GM18508 (cell line): Measurements from ENCODE around the gene PRSS53.
A peak's percentile ranks its signal among the peaks of the same experiment; 100 is the strongest.

Source experiments
- ATAC-seq: cut with Tn5 transposase; IDR thresholded peaks from one replicate; pipeline ENCODE4 v1.9.1; 2021; ENCODE audit warnings: moderate number of reproducible peaks; ENCODE audit not compliant: insufficient read depth, unreplicated experiment

Gene PRSS53

DNA sequence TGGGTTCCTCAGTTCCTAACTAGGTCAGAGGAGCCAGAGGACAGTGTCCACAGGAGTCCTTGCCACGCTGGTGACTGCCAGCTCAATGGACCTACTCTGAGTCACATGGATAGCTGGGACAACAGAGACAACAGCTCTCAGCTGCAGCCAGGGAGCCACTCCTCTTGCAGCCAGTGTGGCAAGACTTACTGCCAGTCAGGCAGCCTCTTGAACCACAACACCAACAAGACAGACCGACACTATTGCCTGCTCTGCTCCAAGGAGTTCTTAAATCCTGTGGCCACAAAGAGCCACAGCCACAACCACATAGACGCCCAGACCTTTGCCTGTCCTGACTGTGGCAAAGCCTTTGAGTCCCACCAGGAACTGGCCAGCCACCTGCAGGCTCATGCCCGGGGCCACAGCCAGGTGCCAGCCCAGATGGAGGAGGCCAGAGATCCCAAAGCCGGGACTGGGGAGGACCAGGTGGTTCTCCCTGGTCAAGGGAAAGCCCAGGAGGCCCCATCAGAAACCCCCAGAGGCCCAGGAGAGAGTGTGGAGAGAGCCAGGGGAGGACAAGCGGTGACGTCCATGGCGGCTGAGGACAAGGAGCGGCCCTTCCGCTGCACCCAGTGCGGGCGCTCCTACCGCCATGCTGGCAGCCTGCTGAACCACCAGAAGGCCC is 7.9 kb downstream of the PRSS53 start:
- no peak for ATAC-seq

DNA sequence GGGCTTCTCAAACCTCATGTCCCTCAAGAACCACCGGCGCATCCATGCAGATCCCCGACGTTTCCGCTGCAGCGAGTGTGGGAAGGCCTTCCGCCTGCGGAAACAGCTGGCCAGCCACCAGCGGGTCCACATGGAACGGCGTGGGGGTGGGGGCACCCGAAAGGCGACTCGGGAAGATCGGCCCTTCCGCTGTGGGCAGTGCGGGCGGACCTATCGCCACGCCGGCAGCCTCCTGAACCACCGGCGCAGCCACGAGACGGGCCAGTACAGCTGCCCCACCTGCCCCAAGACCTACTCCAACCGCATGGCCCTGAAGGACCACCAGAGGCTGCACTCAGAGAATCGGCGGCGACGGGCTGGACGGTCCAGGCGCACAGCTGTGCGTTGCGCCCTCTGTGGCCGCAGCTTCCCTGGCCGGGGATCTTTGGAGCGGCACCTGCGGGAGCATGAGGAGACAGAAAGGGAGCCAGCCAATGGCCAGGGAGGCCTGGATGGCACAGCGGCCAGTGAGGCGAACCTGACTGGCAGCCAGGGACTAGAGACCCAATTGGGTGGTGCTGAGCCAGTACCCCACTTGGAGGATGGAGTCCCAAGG is 8.6 kb downstream of the PRSS53 start:
- ATAC-seq: no peak

DNA sequence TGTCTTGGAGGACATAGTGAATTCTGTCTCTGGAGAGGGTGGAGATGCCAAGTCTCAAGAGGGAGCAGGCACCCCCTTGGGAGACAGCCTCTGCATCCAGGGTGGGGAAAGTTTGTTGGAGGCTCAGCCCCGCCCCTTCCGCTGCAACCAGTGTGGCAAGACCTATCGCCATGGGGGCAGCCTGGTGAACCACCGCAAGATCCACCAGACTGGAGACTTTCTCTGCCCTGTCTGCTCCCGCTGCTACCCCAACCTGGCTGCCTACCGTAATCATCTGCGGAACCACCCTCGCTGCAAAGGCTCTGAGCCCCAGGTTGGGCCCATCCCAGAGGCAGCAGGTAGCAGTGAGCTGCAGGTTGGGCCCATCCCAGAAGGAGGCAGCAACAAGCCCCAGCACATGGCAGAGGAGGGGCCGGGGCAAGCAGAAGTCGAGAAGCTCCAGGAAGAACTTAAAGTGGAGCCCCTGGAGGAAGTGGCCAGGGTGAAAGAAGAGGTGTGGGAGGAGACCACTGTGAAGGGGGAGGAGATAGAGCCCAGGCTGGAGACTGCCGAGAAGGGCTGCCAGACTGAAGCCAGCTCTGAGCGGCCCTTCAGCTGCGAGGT is 9.3 kb downstream of the PRSS53 start:
- ATAC-seq: no peak

DNA sequence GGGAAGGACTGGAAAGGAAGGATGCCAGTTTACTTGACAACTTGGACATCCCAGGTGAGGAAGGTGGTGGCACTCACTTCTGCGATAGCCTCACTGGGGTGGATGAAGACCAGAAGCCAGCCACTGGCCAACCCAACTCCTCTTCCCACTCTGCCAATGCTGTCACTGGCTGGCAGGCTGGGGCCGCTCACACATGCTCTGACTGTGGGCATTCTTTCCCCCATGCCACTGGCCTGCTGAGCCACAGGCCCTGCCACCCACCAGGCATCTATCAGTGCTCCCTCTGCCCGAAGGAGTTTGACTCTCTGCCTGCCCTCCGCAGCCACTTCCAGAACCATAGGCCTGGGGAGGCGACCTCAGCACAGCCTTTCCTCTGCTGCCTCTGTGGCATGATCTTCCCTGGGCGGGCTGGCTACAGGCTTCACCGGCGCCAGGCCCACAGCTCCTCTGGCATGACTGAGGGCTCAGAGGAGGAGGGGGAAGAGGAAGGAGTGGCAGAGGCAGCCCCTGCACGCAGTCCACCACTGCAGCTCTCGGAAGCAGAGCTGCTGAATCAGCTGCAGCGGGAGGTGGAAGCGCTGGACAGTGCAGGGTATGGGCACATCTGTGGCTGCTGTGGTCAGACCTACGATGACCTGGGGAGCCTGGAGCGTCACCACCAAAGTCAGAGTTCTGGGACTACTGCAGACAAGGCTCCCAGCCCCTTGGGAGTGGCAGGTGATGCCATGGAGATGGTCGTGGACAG is 10.0 kb downstream of the PRSS53 start:
- ATAC-seq: no peak

DNA sequence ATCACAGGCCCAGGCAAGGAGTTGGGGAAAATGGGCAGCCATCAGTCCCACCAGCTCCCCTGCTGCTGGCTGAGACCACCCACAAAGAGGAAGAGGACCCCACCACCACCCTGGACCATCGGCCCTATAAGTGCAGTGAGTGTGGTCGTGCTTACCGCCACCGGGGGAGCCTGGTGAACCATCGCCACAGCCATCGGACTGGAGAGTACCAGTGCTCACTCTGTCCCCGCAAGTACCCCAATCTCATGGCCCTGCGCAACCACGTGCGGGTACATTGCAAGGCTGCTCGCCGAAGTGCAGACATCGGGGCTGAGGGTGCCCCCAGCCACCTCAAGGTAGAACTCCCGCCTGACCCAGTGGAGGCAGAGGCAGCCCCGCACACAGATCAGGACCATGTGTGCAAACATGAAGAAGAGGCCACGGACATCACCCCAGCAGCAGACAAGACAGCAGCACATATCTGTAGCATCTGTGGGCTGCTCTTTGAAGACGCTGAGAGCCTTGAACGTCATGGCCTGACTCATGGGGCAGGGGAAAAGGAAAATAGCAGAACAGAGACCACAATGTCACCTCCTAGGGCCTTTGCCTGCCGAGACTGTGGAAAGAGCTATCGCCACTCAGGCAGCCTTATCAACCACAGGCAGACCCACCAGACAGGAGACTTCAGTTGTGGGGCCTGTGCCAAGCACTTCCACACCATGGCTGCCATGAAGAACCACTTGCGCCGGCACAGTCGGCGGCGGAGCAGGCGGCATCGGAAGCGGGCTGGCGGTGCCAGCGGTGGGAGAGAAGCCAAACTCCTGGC is 10.9 kb downstream of the PRSS53 start:
- no peak for ATAC-seq

DNA sequence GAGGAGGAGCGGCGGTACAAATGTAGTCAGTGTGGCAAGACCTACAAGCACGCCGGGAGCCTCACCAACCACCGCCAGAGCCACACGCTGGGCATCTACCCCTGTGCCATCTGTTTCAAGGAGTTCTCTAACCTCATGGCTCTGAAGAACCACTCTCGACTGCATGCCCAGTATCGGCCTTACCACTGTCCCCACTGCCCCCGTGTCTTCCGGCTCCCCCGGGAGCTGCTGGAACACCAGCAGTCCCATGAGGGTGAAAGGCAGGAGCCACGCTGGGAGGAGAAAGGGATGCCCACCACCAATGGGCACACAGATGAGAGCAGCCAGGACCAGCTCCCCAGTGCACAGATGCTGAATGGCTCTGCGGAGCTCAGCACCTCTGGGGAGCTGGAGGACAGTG is 11.7 kb downstream of the PRSS53 start:
- ATAC-seq: no peak

DNA sequence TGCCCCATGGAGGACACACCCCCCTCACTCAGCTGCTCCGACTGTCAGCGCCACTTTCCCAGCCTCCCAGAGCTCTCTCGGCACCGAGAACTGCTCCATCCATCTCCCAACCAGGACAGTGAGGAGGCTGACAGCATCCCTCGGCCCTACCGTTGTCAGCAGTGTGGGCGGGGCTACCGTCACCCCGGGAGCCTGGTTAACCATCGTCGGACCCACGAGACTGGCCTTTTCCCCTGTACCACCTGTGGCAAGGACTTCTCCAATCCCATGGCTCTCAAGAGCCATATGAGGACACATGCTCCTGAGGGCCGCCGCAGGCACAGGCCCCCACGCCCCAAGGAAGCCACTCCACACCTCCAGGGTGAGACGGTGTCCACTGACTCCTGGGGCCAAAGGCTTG is 12.4 kb downstream of the PRSS53 start:
- no peak for ATAC-seq

DNA sequence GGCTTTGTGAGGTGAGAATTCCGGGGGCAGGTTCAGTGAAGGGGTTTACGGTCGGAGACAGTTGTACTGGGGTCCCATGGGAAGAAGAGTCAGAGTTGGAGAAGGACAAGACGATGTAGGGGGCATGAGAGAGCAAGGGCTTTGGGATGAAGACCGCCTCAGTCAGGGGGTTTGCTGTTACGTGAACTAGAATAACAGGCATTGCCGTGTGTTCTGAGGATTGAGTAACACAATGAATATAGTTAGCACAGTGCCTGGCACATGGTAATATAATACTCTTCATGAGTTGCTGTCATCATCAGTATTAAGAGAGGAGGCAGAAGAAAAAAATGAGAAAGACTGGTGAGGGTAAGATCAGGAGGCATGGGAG is 13.9 kb downstream of the PRSS53 start:
- no peak for ATAC-seq

DNA sequence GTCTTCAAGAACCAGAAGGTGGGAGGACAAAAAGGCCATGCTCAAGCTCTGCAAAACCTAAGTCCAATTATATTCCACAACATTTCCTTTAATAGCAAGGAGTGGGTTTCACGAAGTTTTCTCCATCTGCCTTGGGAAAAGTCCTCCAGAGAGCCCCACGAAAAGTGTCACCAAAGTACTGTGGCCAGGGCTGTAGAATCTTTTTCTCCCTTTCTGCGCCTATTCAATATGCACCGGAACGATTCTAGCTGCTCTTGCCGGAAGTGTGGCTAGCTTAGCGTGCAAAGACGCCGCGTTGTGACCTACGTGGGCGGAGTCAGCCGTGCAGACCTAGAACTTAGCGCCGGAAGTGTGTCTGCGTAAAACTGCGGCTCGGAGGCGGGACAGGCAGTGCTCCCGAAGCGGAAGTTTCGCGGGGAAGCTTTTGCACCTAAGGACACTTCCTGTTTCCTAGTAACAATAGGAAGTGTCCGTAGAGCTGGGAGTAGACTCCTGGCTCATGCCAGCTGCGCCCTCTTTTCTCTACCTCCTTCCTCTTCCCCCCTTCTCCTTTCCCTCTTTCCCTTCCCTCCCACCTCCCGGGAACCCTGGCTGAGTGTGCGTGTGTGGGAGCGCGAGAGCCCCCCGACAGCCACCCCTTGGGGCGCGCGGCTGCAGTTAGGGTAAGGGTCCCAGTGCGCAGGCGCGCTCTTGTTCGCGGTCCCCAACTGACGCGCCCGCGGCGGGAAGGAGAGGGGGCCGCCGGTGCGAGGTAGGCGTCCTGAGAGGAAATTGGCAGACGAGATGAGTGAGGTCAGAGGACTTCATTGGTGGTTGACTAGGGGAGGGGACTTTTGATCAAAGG is 14.6 kb downstream of the PRSS53 start, which contains the start of the genes ZNF646 and ZNF668:
TSS of gene ZNF646 (plus strand) at position 453 of the 844 bp plus-strand sequence. CDS start 1,903 bp downstream, outside the sequence.
TSS of gene ZNF668 (minus strand) at position 271 of the 844 bp plus-strand sequence. CDS start 9,781 bp downstream, outside the sequence.
- peak; percentile 50 for ATAC-seq

DNA sequence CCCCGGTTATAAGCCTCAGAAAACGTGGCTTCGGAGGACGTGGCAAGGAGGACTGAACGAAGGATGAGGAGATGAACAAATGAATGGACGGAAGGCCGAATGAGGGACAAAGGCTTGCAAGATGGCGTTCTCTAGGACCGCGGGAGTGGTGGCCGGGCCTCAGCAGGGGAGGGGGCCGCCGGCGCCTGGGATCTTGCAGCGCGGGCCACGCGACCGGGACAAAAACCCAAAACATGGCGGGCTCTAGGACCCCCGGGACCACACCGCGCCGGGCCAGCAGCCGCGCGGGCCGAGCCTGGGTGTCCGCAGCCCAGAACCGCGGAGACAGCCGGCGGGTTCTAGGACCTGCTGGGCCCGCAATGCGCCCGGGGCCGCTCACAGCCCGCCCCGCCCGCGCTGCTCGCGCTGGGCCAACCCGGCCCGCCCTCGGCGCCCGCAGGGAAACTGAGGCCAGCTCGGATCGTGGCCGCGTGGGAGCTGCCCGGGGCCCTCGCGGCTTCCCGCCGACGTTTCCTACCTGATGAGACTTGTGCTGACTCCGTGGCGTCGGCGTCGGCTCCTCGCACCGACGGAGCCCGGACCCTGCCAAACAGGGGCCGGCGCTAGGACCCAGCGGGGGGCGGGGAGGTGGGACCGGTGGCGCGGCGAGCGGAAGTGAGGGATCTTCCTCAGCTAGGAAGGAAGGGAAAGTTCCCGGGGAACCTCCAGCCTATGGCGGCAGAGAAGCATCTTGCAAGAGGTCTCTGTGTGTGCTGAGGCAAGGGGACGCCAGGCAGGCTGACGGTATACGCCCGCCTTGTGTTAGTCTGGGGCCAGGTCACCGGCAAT is 15.4 kb downstream of the PRSS53 start:
- ATAC-seq: peak; percentile 25

DNA sequence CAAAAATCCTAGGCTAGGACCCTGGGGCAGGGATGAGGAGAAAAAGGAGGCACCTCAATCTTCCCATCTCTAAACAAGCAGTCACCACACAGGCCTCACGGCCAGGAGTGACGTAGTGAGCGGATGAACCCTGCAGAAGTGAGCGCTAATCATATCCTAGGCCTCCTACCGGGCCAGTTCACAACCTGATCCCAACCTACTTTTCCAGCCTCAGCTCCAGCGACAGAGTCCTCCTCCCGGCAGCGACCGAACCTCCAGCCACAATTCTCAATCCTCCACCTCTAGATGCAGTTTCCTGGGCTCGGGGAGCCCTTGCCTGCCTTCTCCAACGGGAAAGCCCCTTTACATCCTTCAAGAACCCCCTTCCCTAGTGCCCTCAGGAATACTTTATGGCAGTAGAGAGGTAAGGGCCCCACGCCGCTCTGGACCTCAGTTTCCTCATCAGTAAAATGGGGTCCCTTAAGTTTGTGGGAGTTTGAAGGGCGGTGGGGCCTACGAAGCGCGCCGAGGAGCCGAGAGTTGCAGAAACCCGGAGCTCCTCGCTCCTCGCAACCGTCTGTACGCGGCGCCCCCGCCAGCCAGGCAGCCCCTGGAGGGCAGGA is 16.1 kb downstream of the PRSS53 start:
- no peak for ATAC-seq

DNA sequence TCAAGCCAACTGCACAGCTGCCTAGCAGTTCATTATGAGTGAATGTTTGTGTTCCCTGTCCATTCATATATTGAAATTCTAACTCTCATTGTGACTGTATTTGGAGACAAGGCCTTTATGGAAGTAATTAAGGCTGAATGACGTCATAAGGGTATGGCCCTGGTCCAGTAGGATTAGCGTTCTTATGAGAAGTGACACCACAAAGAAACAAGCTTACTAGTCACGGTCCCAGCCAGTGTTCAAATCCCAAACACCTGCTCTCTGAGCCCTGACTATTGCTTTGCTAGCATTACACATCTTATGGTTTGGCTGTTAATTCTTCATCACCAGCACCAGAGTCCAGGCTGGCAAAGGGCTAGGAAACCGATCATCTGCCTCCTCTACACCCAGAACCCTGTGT is 16.9 kb downstream of the PRSS53 start:
- no peak for ATAC-seq

DNA sequence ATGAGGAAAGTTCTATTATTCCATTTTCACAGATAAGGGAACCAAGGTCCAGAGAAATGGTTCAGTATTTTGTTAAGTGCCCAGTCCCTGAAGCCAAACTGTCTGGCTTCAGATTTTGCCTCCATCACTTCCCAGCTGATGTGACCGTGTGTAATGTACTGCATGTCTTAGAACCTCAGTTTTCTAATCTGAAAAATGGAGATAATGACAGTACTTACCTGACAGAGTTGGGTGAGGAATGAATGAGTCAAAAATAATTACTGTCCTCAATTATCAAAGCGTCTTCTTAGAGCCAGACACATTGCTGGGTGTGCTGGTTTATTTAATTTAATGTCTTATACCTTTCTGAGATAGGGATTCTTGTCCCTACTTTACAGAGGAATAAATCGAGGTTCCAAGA is 21.4 kb downstream of the PRSS53 start:
- ATAC-seq: no peak

DNA sequence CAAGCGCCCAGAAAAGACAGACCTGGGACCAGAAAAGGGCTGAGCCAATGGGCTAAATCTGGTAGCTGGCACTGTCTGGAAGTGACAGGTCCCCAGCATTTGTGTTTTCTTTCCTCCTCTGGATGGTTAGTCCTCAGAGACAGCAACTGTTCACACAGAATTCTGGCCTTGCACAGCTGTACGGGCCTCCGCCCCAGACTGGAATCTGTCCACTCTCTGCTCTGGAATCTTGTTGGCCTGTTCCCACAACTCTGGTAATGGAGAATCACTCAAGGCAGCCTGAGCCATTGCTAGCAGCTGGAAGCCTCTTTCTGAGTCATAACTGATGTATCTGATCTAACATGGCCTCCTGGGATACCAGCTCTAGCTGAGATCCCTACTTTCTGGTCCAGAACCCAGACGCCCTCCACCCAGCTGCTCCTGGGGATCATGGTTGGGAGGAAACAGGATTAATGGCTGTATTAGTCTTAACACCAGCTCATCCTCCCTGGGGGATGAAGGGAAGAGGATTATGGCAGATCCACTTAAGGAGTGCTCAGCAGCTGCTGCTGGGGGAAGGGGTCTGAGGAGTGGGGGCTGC is 23.8 kb downstream of the PRSS53 start:
- no peak for ATAC-seq

DNA sequence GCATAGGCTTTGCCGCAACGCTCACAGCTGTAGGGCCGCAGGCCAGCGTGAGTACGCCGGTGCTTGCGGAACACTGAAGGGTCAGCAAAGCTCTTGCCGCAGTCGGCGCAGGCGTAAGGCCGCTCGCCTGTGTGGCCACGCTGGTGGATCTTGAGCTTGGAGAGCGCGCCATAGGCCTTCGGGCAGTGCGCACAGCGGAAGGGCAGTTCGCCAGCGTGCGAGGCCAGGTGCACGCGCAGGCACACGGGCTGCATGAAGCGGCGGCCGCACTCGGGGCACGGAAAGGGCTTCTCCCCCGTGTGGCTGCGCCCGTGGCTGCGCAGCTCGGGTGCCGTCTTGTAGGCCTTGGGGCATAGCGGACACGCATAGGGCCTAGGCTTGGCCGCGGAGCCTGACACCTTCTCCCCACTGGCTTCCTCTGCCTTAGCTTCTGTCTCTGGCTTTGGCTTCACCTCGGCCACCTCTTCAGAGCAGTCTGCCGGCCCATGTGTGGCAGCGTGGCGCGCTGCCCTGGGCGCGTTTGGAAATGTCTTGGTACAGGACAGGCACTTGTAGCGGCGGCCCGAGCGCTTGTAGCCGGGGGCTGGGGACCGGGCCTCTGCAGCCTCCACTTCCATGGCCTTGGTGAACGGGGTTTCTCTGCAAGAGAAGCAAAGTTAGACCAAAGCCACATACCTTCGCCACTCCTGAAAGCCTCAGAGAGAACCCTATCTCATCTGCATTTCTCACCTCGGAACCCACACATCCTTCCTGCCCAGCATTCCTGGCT is 24.7 kb downstream of the PRSS53 start:
- ATAC-seq: no peak

DNA sequence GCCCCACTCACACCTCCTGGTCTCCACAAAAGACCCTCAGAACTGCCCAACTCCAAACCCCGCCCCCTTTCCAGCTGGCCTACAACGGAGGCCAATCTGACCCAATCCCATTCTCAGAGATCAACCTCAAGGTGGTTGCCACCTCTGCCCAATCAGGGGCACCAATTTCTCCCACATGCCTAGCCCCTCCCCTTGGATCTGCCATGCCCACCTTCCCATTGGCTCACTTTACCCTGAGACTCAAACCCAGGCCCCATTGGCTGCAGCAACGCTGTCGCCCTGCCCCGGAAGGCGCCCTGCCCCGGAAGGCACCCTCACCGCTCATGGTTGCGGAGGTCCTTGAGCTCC is 25.3 kb downstream of the PRSS53 start:
- ATAC-seq: no peak

DNA sequence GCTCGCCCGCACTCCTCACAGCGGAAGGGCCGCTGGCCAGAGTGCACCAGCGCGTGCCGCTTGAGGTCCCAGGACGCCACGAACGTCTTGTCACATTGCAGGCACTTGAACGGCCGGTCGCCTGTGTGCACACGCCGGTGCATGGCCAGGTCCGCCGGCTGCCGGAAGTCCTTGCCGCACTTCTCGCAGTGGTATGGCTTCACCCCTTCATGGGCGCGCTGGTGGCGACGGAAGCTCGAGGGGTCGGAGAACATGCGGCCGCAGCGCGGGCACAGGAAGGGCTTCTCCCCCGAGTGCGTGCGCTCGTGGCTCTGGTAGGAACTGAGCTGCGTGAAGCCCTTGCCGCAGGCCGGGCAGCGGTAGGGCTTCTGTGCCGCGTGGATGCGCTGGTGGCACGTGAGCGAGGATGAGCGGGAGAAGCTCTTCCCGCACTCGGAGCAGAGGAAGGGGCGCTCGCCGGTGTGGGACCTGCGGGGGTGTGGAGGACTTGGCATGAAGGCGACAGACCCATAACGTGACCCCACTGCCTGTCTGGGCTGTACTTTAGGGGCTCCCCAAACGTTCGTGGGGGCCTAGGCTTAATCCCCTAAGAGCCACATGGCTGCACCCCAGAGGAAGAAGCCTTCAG is 26.8 kb downstream of the PRSS53 start:
- ATAC-seq: no peak
